DMS53 treated with DMSO at 0.1 percent for 48 hours (cell line): ENCODE results near the gene COX7C.
"Not testable (repeated sequence)": the region's sequence is repeated elsewhere in the genome, so short reads cannot be mapped to it uniquely, and the experiment has no call there.

Experiments used
- DNase-seq: peaks from one replicate; lab custom pipeline; 2025; ENCODE audit not compliant: unreplicated experiment; lab: John Stamatoyannopoulos, UW

The COX7C gene

DNA sequence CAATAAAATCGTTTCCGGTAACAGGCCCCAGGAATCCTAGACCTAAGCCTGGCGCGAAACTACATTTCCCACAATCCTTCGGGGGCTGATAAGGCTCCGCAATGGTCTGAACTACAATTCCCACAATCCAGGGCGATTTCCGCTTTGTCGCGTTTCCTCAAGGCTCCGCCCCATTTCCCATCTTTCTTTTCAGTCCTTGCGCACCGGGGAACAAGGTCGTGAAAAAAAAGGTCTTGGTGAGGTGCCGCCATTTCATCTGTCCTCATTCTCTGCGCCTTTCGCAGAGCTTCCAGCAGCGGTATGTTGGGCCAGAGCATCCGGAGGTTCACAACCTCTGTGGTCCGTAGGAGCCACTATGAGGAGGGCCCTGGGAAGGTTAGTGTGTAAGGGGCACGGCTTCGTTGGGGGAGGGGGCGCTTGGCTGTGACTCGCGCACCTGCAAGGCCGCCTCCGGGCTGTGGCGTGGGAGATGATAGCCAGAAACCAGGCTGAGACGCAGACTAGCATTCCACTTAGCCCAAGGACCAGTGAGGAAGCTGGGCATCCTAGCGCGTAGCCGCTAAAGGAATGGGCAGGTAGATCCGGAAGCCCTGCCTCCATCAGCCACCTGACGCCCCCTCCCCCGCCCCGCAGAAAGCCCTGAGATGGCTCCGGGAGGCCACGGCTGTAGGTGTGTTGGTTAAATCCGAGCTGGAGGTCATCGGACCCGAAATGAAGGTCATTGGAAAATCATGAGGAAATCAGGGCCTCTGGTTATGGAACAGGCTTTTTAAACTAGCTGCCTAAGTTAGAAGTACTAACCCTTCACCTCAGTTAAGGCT lies at the start of gene COX7C:
Gene COX7C (plus strand): TSS at position 186 of the 821 bp plus-strand sequence. CDS start 115 bp downstream, at position 301.
- peak; percentile 96 for DNase-seq

- peak; percentile 85 for DNase-seq
Measured at GRCh38 chr5:86569522-86570426, 48.0 kb upstream of the COX7C start.

GRCh38 chr5:86570427-86571083 lies 47.2 kb upstream of the COX7C start:
- DNase-seq: peak; percentile 85

DNA sequence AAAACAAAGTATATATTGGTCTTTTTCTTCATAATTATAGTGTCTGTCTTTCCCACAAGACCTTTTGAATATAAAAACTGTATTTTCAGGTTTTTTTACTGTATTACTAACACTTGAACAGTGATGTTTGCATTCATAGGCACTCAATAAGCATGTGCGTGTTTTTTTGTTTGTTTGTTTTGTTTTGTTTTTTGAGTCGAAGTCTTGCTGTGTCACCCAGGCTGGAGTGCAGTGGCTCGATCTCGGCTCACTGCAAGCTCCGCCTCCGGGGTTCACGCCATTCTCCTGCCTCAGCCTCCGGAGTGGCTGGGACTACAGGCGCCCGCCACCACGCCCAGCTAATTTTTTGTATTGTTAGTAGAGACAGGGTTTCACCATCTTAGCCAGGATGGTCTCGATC lies 46.6 kb upstream of the COX7C start:
- not testable (repeated sequence) for DNase-seq

- DNase-seq: no peak
Measured at GRCh38 chr5:86572825-86573517, 44.8 kb upstream of the COX7C start.

- DNase-seq: no peak
Measured at GRCh38 chr5:86579502-86579901, 38.2 kb upstream of the COX7C start.

DNA sequence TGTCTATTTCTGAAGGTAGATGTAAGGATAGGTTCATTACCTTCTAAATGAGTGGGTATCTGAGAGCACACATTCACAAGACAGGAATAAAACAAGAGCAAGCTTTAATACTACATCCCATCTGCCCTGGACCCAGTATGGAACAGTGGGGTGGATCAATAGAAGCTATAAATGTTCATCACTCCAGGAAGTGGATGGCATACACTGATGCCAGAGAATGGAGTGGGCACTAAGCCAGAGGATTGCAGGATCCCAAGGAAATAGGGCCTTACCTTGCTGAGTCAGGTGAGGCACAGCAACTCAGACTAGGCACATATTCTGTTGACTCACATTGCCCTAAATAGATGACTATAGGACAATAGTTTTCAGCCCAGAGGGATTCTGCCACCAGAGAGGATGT lies 21.3 kb upstream of the COX7C start:
- DNase-seq: no peak

- no peak for DNase-seq
Measured at GRCh38 chr5:86605881-86606280, 11.9 kb upstream of the COX7C start.

GRCh38 chr5:86613455-86613854 lies 4.3 kb upstream of the COX7C start:
- no peak for DNase-seq

DNA sequence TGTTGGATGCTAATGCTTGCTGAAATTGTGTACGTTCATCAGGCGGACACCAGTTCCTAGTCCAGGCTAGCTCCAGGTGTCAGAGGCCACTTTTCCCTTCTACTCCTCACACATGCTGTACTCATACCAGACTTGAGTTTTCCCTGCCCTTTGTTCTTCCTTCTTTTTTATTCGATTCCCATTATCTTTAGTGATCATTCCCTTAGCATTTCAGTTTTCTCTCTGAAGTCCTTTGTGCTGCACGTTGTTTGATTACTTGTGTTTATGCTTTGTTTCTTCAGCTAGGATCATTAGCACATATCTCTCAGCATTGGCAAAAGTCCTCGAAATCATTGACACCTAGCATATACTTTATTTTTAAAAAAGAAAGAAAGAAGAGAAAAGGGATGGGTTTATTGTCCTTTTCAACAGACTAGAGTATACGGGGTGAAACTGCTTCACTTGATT lies 409 bp upstream of the COX7C start:
- DNase-seq: no peak

- DNase-seq: no peak
Measured at GRCh38 chr5:86623785-86624483, 6.2 kb downstream of the COX7C start.

DNA sequence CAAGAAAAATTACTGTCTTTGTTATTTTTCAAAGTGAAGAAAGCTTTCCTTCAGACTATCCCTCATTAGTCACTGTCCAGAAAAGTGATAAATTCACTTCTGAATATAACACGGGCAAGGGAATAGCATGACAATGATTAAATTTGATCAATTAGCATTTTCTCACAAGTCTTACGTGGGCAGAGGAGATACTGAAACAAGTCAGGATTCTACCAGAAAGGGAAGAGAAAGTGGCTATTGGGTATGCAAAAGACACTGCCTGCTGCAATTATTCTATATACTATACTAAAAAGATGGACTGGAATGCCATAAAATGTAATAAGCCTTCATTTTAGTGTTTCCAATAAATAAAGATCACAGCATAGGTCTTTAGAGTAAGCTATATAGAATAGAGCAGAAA lies 7.4 kb downstream of the COX7C start:
- DNase-seq: no peak

GRCh38 chr5:86626149-86626548 lies 8.4 kb downstream of the COX7C start:
- no peak for DNase-seq

- DNase-seq: no peak
Measured at GRCh38 chr5:86631165-86631564, 13.4 kb downstream of the COX7C start.

- DNase-seq: no peak
Measured at GRCh38 chr5:86640998-86641397, 23.3 kb downstream of the COX7C start.

DNA sequence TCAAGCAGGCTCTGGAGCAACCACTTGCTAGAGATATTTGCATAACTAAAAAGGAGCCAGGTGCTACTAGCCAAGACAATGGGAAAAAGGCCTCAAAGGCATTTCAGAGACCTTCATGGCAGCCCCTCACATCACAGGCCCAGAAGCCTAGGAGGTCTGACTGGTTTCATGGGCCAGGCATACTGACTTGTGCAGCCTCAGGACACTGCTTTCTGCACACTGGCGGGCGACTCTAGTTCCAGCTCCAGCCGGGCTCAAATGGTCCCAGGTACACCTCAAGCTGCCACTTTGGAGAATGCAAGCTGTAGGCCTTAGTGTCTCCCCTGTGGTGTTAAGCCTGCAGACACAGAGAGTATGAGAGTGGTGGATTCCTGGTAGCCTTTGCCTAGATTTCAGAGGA lies 27.1 kb downstream of the COX7C start:
- DNase-seq: no peak

DNA sequence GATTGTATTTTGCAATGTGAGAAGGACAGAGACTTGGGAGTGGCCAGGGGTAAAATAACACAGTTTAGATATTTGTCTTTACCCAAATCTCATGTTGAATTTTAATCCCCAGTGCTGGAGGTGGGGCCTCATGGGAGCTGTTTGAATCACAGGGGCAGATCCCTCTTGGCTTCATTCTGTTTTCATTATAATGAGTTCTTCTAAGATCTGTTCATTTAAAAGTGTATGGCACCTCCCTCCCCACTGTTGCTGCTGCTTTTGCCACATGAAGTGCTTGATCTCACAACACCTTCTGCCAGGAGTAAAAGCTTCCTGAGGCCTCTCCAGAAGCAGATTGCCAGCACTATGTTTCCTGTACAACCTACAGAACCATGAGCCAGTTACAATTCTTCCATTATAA lies 28.1 kb downstream of the COX7C start:
- DNase-seq: no peak

DNA sequence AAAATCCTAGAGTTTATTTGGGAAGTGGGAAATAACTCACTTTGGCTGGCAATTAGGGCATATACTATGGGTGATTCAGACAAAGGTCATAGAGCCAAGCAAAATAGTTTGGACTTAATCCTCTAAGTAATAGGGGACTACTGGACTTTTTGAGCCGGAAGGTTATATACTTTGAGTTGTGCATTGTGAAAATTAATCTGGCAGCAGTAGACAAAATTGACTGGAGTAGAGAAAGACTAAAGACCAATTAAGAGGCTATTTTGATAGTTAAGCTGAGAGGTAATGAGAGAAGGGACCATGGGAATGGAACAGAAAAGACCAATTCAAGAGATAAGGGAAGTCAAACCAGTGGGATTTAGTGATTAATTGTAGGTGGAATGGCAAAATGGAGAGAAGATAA lies 28.9 kb downstream of the COX7C start:
- no peak for DNase-seq

GRCh38 chr5:86649832-86650505 lies 32.2 kb downstream of the COX7C start:
- no peak for DNase-seq

- DNase-seq: not testable (repeated sequence)
Measured at GRCh38 chr5:86660771-86661170, 43.0 kb downstream of the COX7C start.
